ENCODE results near the gene EFCAB12. TPM values are rescaled to one million over a fixed set of nuclear protein-coding genes. Genes with fewer than 3 reads are reported as not detected.

Gene EFCAB12
- total and polyA plus RNA-seq, 2 experiments from 2014 or later = not detected

DNA sequence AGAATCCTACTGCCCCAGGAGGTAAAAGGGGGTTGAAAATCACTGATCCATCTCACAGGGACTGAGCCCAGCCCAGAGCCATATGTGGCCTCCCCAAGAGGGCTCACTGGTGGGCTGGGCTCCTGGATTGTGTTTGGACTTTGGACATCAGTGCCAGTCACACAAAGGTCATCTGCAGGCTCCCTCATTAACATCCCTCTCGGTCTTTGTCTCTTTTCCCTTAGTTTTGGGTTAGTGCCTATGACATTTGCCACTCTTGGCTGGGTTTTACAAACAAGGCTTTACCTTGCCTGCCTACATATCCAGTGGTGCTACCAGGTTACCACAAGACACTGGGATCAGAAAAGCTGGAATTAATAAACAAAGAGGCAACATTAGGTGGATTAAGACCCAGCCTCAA, 39.5 kb upstream of the EFCAB12 start:
- Histone ChIP-seq H3K27me3 (replicated peaks; ENCODE audit: insufficient read depth) (no peaks in the 10 kb centered on the region), H3K4me1 (ENCODE audit: insufficient read depth) (no peaks in the 10 kb centered on the region), H3K9ac (no peak overlapping the region), H3K4me2 (ENCODE audit: unreplicated experiment) (no peak overlapping the region), H3K4me3 (no peak overlapping the region), H4K20me1 (ENCODE audit: insufficient read depth) (no peaks in the 10 kb centered on the region), H3K79me2 (ENCODE audit: insufficient read depth) (no peaks in the 10 kb centered on the region), H3F3A (ENCODE audit: insufficient read depth) (no peaks in the 10 kb centered on the region), H3K9me3 (ENCODE audit: low read depth) (no peaks in the 10 kb centered on the region), H2AFZ (no peak overlapping the region), H3K9me2 (ENCODE audit: insufficient read depth) (no peaks in the 10 kb centered on the region), H3K36me3 (ENCODE audit: low read depth) (peaks cover 9% of the 10 kb centered on the region; the same call in 1 of the 2 replicates), H3K27ac (no peak overlapping the region)
- whole genome bisulfite sequencing, 2 experiments (ENCODE audit: low coverage in 1 of 2, low lambda C conversion rate in 2 of 2, missing lambda C conversion rate in 2 of 2) = 88 to 100% methylated on average over 1 of the region's 1 CpG
- TF ChIP-seq EZH2 (IDR thresholded peaks at IDR 0.05; ENCODE audit: insufficient read depth, poor library complexity, severe bottlenecking) (no peak), EZH2phosphoT487 (IDR thresholded peaks at IDR 0.05; ENCODE audit: insufficient read depth, low read depth) (no peak)
- in situ Hi-C loops (cut with MboI) = no loop called here
- DNase-seq = no peak

DNA sequence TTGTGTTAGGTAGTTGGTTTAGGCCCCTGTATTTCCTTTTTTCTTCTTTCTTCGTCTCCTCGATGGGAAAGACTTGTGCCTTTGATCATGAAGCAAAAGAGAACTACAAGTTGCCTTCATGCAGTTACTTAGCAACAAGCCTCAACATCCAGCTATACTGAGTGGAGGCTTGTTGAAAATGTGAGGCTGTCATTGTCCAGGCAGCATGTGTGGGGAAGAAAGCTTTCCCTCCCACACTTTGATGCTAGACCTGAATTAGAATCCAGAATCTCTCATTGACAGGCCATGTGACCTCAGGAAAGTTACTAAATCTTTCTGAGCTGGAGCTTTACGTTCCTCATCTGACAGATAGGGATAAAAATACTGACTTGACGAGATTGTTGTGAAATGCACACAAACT, 35.3 kb upstream of the EFCAB12 start:
- Histone ChIP-seq H4K20me1 (ENCODE audit: insufficient read depth) (no peaks in the 10 kb centered on the region), H3K4me2 (ENCODE audit: unreplicated experiment) (no peak overlapping the region), H3K9ac (no peak overlapping the region), H2AFZ (no peak overlapping the region), H3K79me2 (ENCODE audit: insufficient read depth) (no peaks in the 10 kb centered on the region), H3K4me3 (no peak overlapping the region), H3K36me3 (ENCODE audit: low read depth) (no peaks in the 10 kb centered on the region), H3K9me2 (ENCODE audit: insufficient read depth) (no peaks in the 10 kb centered on the region), H3K27me3 (replicated peaks; ENCODE audit: insufficient read depth) (no peaks in the 10 kb centered on the region), H3F3A (ENCODE audit: insufficient read depth) (peaks cover 17% of the 10 kb centered on the region), H3K4me1 (ENCODE audit: insufficient read depth) (peaks cover 17% of the 10 kb centered on the region), H3K27ac (no peak overlapping the region), H3K9me3 (ENCODE audit: low read depth) (no peaks in the 10 kb centered on the region)
- no peak for DNase-seq
- WGBS, 2 experiments (ENCODE audit: low coverage in 1 of 2, low lambda C conversion rate in 2 of 2, missing lambda C conversion rate in 2 of 2) = 48 to 59% methylated on average over 4 of the region's 4 CpGs
- TF ChIP-seq EZH2 (IDR thresholded peaks at IDR 0.05; ENCODE audit: insufficient read depth, poor library complexity, severe bottlenecking) (no peak), EZH2phosphoT487 (IDR thresholded peaks at IDR 0.05; ENCODE audit: insufficient read depth, low read depth) (no peak)
- in situ Hi-C loops (cut with MboI) = no loop called here

DNA sequence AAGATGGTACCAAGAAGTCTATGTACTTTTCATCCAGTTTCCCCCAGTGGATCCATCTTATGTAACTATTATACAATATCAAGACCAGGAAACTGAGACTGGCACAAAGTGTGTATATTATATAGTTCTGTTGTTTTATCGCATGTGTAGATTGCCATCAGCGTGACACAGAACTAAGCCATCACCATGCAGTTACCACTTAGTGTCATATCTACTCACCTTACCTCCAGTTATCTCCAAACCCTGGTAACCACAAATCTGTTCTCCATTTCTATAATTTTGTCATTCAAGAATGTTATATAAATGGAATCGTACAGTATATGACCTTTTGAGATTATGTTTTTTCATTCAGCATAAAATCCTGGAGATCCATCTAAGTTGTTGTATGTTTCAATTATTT, 34.7 kb upstream of the EFCAB12 start:
- Histone ChIP-seq H3K4me3 (no peak overlapping the region), H3K4me1 (ENCODE audit: insufficient read depth) (peaks cover 17% of the 10 kb centered on the region), H3K27me3 (replicated peaks; ENCODE audit: insufficient read depth) (no peaks in the 10 kb centered on the region), H3K36me3 (ENCODE audit: low read depth) (no peaks in the 10 kb centered on the region), H3K4me2 (ENCODE audit: unreplicated experiment) (no peak overlapping the region), H3K9me2 (ENCODE audit: insufficient read depth) (no peaks in the 10 kb centered on the region), H2AFZ (no peak overlapping the region), H3F3A (ENCODE audit: insufficient read depth) (peaks cover 17% of the 10 kb centered on the region), H3K9ac (no peak overlapping the region), H3K27ac (no peak overlapping the region), H4K20me1 (ENCODE audit: insufficient read depth) (no peaks in the 10 kb centered on the region), H3K79me2 (ENCODE audit: insufficient read depth) (no peaks in the 10 kb centered on the region), H3K9me3 (ENCODE audit: low read depth) (no peaks in the 10 kb centered on the region)
- in situ Hi-C loops (cut with MboI) = no loop called here
- 98 to 99% methylated on average over 3 of the region's 3 CpGs for WGBS, 2 experiments (ENCODE audit: low coverage in 1 of 2, low lambda C conversion rate in 2 of 2, missing lambda C conversion rate in 2 of 2)
- no peak for DNase-seq
- no peak for TF ChIP-seq EZH2phosphoT487 (IDR thresholded peaks at IDR 0.05; ENCODE audit: insufficient read depth, low read depth)
- TF ChIP-seq EZH2 (IDR thresholded peaks at IDR 0.05; ENCODE audit: insufficient read depth, poor library complexity, severe bottlenecking) = no peak

DNA sequence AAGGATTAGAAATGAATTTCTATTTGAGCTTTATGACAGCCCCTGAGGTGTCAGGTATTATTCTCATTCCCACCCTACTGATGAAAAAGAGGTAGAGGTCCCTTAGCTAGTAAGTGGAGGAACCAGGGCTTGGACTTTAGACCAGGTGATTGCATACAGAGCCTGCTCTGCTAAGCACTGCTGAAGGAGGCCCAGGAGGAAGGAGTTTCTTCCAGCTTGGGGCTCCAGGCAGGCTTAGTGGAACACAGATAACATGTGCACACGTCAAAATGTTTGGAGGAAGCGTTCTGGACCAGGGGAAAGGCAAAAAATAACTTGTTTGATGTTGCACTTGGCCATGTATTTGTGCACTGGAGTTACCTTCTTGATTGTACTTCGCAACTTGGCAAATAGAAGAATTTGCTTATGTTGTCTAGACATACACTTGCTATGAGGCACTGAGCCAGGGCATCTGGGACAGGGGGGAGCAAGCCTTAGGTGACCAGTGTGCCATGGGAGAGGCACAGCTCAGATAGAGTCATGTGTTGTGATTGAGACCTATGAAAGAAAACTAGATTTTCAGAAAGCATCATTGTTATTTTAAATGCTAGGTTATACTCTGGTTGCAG, 34.0 kb upstream of the EFCAB12 start:
- Histone ChIP-seq H3K27me3 (replicated peaks; ENCODE audit: insufficient read depth) (no peaks in the 10 kb centered on the region), H3K9me2 (ENCODE audit: insufficient read depth) (no peaks in the 10 kb centered on the region), H3K27ac (peak overlapping the region; percentile 83; the same call in 1 of the 2 replicates), H3K4me3 (no peak overlapping the region), H3K36me3 (ENCODE audit: low read depth) (no peaks in the 10 kb centered on the region), H3F3A (ENCODE audit: insufficient read depth) (peaks cover 17% of the 10 kb centered on the region), H4K20me1 (ENCODE audit: insufficient read depth) (no peaks in the 10 kb centered on the region), H2AFZ (no peak overlapping the region), H3K4me2 (ENCODE audit: unreplicated experiment) (no peak overlapping the region), H3K9ac (no peak overlapping the region), H3K79me2 (ENCODE audit: insufficient read depth) (no peaks in the 10 kb centered on the region), H3K9me3 (ENCODE audit: low read depth) (no peaks in the 10 kb centered on the region), H3K4me1 (ENCODE audit: insufficient read depth) (peaks cover 17% of the 10 kb centered on the region)
- TF ChIP-seq EZH2 (IDR thresholded peaks at IDR 0.05; ENCODE audit: insufficient read depth, poor library complexity, severe bottlenecking) (no peak), EZH2phosphoT487 (IDR thresholded peaks at IDR 0.05; ENCODE audit: insufficient read depth, low read depth) (no peak)
- in situ Hi-C loops (cut with MboI) = no loop called here
- 94 to 96% methylated on average over 3 of the region's 3 CpGs for WGBS, 2 experiments (ENCODE audit: low coverage in 1 of 2, low lambda C conversion rate in 2 of 2, missing lambda C conversion rate in 2 of 2)
- no peak for DNase-seq
